Mammary epithelial cell (primary cell): Measurements from ENCODE around the gene GNAZ.

Source experiments
- EZH2 ChIP-seq: IDR thresholded peaks from 2 replicates; pipeline ENCODE4 v1.6.1; 2012; ENCODE audit warnings: low read length, inconsistent platforms, borderline replicate concordance
- TF ChIP-seq, protein P1 (sequence below), 2 donors: IDR thresholded peaks in 1 of 2; conservative IDR thresholded peaks in 1 of 2; 2 replicates each; pipeline ENCODE4 v1.5.1; 2011 to 2012; ENCODE audit warnings: inconsistent platforms in 2 of 2, low read length in 2 of 2, mild to moderate bottlenecking in 2 of 2, control low read depth in 1 of 2, low read depth in 1 of 2; ENCODE audit not compliant: insufficient read depth in 1 of 2; ENCODE audit errors: extremely low read depth in 1 of 2

DNA sequence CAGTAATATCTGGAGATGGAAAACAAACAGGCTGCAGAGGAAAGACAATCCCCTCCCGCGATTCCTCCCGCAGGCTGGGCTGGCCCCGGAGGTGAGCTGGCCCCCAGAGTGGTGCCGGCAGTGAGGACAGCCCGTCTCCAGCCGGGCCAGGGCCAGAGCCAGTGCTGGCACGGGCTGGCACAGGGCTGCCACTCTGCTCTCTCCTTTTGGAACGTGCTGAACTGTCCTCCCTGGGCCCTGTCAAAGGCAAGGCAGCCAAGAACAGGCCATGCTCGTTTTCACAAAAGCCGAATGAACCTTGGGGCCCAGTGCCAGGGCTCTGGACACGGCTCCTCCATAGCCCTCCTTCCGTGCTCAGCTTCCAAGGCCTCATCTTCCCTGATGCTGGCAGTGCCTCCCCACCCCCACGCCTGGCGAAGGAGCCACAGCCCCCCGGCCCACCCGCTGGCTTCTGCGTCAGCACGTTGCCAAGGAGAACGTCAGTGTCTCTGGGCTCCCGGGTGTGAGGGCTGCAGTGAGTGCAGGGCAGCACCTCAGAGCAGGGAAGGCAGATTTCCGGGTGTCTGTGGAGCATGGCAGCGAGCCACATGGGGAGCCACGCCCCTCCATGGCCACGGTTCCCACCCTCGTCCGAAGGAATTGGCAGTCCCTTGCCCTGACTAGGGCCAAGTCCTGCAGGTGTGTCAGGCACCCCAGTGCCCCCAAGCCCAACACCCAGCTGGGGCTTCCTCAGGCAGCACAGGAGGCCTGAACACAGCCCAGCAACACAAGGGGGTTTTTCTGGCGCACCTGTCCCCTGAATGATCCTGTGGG, 28.6 kb downstream of the GNAZ start:
- no peak for TF ChIP-seq EZH2
- TF ChIP-seq, protein P1, sequence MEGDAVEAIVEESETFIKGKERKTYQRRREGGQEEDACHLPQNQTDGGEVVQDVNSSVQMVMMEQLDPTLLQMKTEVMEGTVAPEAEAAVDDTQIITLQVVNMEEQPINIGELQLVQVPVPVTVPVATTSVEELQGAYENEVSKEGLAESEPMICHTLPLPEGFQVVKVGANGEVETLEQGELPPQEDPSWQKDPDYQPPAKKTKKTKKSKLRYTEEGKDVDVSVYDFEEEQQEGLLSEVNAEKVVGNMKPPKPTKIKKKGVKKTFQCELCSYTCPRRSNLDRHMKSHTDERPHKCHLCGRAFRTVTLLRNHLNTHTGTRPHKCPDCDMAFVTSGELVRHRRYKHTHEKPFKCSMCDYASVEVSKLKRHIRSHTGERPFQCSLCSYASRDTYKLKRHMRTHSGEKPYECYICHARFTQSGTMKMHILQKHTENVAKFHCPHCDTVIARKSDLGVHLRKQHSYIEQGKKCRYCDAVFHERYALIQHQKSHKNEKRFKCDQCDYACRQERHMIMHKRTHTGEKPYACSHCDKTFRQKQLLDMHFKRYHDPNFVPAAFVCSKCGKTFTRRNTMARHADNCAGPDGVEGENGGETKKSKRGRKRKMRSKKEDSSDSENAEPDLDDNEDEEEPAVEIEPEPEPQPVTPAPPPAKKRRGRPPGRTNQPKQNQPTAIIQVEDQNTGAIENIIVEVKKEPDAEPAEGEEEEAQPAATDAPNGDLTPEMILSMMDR (conservative IDR thresholded peaks at IDR 0.05 in 1 of 2, IDR thresholded peaks at IDR 0.05 in 1 of 2; ENCODE audit: extremely low read depth in 1 of 2, insufficient read depth in 1 of 2, low read depth in 1 of 2, low read length in 2 of 2), result no peak
